Lung (tissue), 13 donors: ENCODE data around the gene ZNF48. TPM values are rescaled to one million over a fixed set of nuclear protein-coding genes. Genes with fewer than 3 reads are reported as not detected.
A peak's percentile ranks its signal among the peaks of the same experiment; 100 is the strongest.

Source experiments
- ATAC-seq: fragments of 200-7000 bp; cut with Tn5 transposase; one replicate; pipeline ENCODE4 v1.9.1; 2020; ENCODE audit warnings: moderate number of reproducible peaks; ENCODE audit not compliant: insufficient read depth, low FRiP score
- DNase-seq, 3 donors: peaks; one replicate each; pipeline ENCODE4 v3.0.0-alpha.2; 2013 to 2017
- H3K27ac ChIP-seq, 2 donors: one replicate each; pipeline ENCODE4 v1.5.1; 2013; ENCODE audit warnings: mild to moderate bottlenecking in 2 of 2, moderate library complexity in 2 of 2, control low read depth in 1 of 2, inconsistent platforms in 1 of 2, low read depth in 1 of 2, low read length in 1 of 2
- H3K27me3 ChIP-seq, 3 donors: one replicate each; pipeline ENCODE4 v1.5.1; 2013; ENCODE audit warnings: low read length in 2 of 3; ENCODE audit not compliant: control insufficient read depth in 3 of 3, insufficient read depth in 3 of 3
- H3K36me3 ChIP-seq, 4 donors: one replicate each; pipeline ENCODE4 v1.5.1; 2013; ENCODE audit warnings: low read length in 4 of 4, mild to moderate bottlenecking in 1 of 4, moderate library complexity in 1 of 4; ENCODE audit not compliant: control insufficient read depth in 4 of 4, insufficient read depth in 4 of 4
- H3K4me1 ChIP-seq, 5 donors: one replicate each; pipeline ENCODE4 v1.5.1; 2013; ENCODE audit warnings: low read length in 5 of 5, mild to moderate bottlenecking in 2 of 5, moderate library complexity in 1 of 5; ENCODE audit not compliant: control insufficient read depth in 5 of 5, insufficient read depth in 5 of 5
- H3K4me3 ChIP-seq: one replicate; pipeline ENCODE4 v1.5.1; 2013; ENCODE audit warnings: mild to moderate bottlenecking, control low read depth, moderate library complexity
- H3K9ac ChIP-seq, 2 donors: one replicate each; pipeline ENCODE4 v1.5.1; 2013; ENCODE audit warnings: low read length in 2 of 2, control low read depth in 1 of 2; ENCODE audit not compliant: insufficient read depth in 1 of 2
- H3K9me3 ChIP-seq, 4 donors: one replicate each; pipeline ENCODE4 v1.5.1; 2013; ENCODE audit warnings: low read length in 3 of 4, mild to moderate bottlenecking in 1 of 4, moderate library complexity in 1 of 4; ENCODE audit not compliant: control insufficient read depth in 4 of 4, insufficient read depth in 3 of 4
- WGBS, 2 donors: extraction: QIAGEN DNeasy Blood & Tissue Kit; methylation state at CpG; one replicate each; pipeline ENCODE4 v1.1.7; 2013; 5-methylcytosine and 5-hydroxymethylcytosine counted together
- polyA plus RNA-seq, 2 donors: library from polyadenylated mRNA; stranded (reverse); fragments of 200-250 nt; gene quantifications; one replicate each; pipeline ENCODE4 v1.2.1, GENCODE V29; 2013
- small RNA-seq: library from RNA; depleted of rRNA; stranded (forward); fragments of <200 nt; gene quantifications from one replicate; pipeline ENCODE3, GENCODE V24; 2014; ENCODE audit warnings: low replicate concordance
- total RNA-seq, 2 donors: library from RNA; depleted of rRNA in 1 of 2; stranded (reverse); fragments of >200 nt in 1 of 2; gene quantifications; one replicate each; pipeline ENCODE4 v1.2.1, GENCODE V29; 2014 to 2021
- TF ChIP-seq, protein P1 (sequence below): IDR thresholded peaks from 2 replicates; pipeline ENCODE4 v1.5.1; 2012; ENCODE audit warnings: mild to moderate bottlenecking; ENCODE audit errors: control extremely low read depth, extremely low read depth
- donor health status: control.
- donor health status: control.
- donor health status: Bipolar disorder and iron deficiency.
- donor health status: healthy.
- donor health status: DM: yes; HTN: yes; CAD: no.

The ZNF48 gene
- total and polyA plus RNA-seq, 4 donors, result 4.2 to 8.0 (median 5.0) TPM

DNA sequence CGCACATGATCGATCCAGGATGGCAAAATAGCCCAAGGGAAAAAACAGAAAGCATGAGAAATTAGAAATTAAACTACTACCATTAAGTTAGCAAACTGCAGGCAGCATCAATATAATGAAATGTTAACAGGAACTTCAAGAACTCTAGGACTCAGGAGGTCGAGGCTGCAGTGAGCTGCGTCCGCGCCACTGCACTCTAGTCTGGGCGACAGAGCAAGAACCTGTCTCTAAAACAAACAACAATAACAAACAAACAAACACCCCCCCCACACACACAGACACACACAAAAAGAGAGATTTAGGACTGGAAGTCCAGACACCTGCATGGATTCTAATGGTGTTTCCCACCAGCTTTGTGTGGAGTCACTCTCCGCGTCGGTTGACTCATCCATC, 51.0 kb downstream of the ZNF48 start:
- Histone ChIP-seq H3K9me3 (peaks cover 0 to 5% (median 0%) of the 10 kb centered on the region in 4 donors), H3K27me3 (no peaks in the 10 kb centered on the region), H3K9ac (no peak overlapping the region), H3K4me3 (no peak overlapping the region), H3K4me1 (peaks cover 0 to 12% (median 6%) of the 10 kb centered on the region in 5 donors), H3K36me3 (peaks cover 0 to 14% (median 5%) of the 10 kb centered on the region in 4 donors), H3K27ac (peak overlapping the region; percentile 68 to 73)
- WGBS, 2 donors, result 78 to 81% methylated on average over 10 of the region's 10 CpGs
- DNase-seq, result no peak
- no peak for ATAC-seq
- TF ChIP-seq, protein P1, sequence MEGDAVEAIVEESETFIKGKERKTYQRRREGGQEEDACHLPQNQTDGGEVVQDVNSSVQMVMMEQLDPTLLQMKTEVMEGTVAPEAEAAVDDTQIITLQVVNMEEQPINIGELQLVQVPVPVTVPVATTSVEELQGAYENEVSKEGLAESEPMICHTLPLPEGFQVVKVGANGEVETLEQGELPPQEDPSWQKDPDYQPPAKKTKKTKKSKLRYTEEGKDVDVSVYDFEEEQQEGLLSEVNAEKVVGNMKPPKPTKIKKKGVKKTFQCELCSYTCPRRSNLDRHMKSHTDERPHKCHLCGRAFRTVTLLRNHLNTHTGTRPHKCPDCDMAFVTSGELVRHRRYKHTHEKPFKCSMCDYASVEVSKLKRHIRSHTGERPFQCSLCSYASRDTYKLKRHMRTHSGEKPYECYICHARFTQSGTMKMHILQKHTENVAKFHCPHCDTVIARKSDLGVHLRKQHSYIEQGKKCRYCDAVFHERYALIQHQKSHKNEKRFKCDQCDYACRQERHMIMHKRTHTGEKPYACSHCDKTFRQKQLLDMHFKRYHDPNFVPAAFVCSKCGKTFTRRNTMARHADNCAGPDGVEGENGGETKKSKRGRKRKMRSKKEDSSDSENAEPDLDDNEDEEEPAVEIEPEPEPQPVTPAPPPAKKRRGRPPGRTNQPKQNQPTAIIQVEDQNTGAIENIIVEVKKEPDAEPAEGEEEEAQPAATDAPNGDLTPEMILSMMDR, result no peak

DNA sequence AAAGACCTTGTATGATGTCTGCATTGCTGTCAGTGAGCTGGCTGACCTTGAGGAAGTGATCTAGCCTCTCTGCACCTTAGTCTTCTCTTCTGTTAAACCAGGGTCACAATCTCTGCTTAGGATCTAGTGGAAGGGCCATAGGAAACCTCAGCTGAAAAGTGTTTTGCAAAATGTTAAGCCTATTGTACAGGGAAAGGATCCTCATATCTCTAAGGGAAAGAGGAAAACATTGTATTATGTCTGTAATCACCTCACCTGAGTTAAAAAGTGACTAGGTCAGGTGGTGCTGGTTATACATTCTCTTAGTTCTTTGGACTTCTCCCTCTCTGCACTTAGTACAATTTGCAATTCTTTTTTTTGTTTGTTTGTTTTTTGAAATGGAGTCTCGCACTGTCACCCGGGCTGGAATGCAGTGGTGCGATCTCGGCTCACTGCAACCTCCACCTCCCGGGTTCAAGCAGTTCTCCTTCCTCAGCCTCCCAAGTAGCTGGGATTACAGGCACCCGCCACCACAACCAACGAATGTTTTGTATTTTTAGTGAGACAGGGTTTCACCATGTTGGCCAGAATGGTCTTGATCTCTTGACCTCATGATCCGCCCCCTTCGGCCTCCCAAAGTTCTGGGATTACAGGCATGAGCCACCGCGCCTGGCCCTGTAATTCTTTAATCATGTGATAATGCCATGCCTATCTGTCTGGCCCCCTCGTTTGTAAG, 52.4 kb downstream of the ZNF48 start:
- Histone ChIP-seq H3K9ac (no peak overlapping the region), H3K27ac (no peak overlapping the region), H3K27me3 (no peaks in the 10 kb centered on the region), H3K4me3 (no peak overlapping the region), H3K9me3 (peaks cover 0 to 5% (median 0%) of the 10 kb centered on the region in 4 donors), H3K36me3 (peaks cover 0 to 14% (median 5%) of the 10 kb centered on the region in 4 donors), H3K4me1 (peaks cover 0 to 12% (median 6%) of the 10 kb centered on the region in 5 donors)
- DNase-seq, result no peak
- 83 to 86% methylated on average over 12 of the region's 12 CpGs for WGBS, 2 donors
- TF ChIP-seq, protein P1, result no peak
- ATAC-seq, result no peak

DNA sequence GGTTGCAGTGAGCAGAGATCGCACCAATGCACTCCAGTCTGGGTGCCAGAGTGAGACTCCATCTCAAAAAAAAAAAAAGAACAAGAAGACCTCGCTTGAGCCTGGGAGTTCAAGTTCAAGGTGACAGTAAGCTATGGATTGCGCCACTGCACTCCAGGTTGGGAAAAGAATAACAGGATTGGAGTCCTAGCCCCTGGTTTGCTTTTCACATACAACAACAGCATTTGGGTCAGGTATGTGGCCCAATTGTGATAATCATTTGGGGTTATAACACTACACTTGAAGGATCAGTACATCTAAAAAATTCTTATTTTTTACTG, 53.9 kb downstream of the ZNF48 start:
- Histone ChIP-seq H3K9me3 (peaks cover 0 to 5% (median 0%) of the 10 kb centered on the region in 4 donors), H3K4me1 (peaks cover 0 to 9% (median 6%) of the 10 kb centered on the region in 5 donors), H3K36me3 (peaks cover 0 to 6% (median 2%) of the 10 kb centered on the region in 4 donors), H3K27me3 (no peaks in the 10 kb centered on the region), H3K27ac (no peak overlapping the region), H3K4me3 (no peak overlapping the region), H3K9ac (no peak overlapping the region)
- TF ChIP-seq, protein P1, result no peak
- DNase-seq, result no peak
- no peak for ATAC-seq
- 82 to 87% methylated on average over 3 of the region's 3 CpGs for WGBS, 2 donors

Small RNAs within 50 kb of the gene (small RNA-seq; reads per million reads assigned to genes)
- gene RF00406, result 0.15 reads per million

Other genes starting within 250 kb of the ZNF48 start
- gene CORO1A, start 211.8 kb upstream of the ZNF48 start, total RNA-seq, result 100 to 1,000 TPM in 1 of 2 donors, 10 to 100 TPM in 1; 47.7 to 143 TPM
- gene CORO1A, start 211.8 kb upstream of the ZNF48 start, polyA plus RNA-seq, result 100 to 1,000 TPM in 1 of 2 donors, 10 to 100 TPM in 1; 41.8 to 419 TPM
- gene BOLA2B, start 201.8 kb upstream of the ZNF48 start, total RNA-seq, result 100 to 1,000 TPM in 1 of 2 donors, 1 to 10 TPM in 1; 9.8 to 111 TPM
- gene BOLA2B, start 201.8 kb upstream of the ZNF48 start, polyA plus RNA-seq, result 100 to 1,000 TPM; 253 to 320 TPM
- 10 to 100 TPM; 24.0 to 96.0 TPM for gene SLX1A, start 201.5 kb upstream of the ZNF48 start, total RNA-seq
- 10 to 100 TPM; 63.4 to 86.8 TPM for gene SLX1A, start 201.5 kb upstream of the ZNF48 start, polyA plus RNA-seq
- 10 to 100 TPM; 16.3 to 22.4 TPM for gene SULT1A3, start 196.2 kb upstream of the ZNF48 start, total RNA-seq
- 10 to 100 TPM in 1 of 2 donors, 1 to 10 TPM in 1; 8.3 to 32.8 TPM for gene SULT1A3, start 196.2 kb upstream of the ZNF48 start, polyA plus RNA-seq
- gene NPIPB13, start 146.9 kb upstream of the ZNF48 start, total RNA-seq, result 10 to 100 TPM in 1 of 2 donors, 1 to 10 TPM in 1; 8.4 to 22.9 TPM
- gene NPIPB13, start 146.9 kb upstream of the ZNF48 start, polyA plus RNA-seq, result 1 to 10 TPM; 3.5 to 4.7 TPM
- 10 to 100 TPM; 37.5 to 69.8 TPM for gene CD2BP2, start 40.1 kb upstream of the ZNF48 start, total RNA-seq
- gene CD2BP2, start 40.1 kb upstream of the ZNF48 start, polyA plus RNA-seq, result 10 to 100 TPM; 43.5 to 49.1 TPM
- gene TBC1D10B, start 24.9 kb upstream of the ZNF48 start, total RNA-seq, result 10 to 100 TPM; 31.7 to 43.6 TPM
- gene TBC1D10B, start 24.9 kb upstream of the ZNF48 start, polyA plus RNA-seq, result 10 to 100 TPM; 26.9 to 27.8 TPM
- gene MYL11, start 20.6 kb upstream of the ZNF48 start, total RNA-seq, result not detected
- 1 to 10 TPM in 1 of 2 donors, under 1 TPM in 1; 0.44 to 3.9 TPM for gene MYL11, start 20.6 kb upstream of the ZNF48 start, polyA plus RNA-seq
- gene SEPTIN1, start 12.9 kb upstream of the ZNF48 start, total RNA-seq, result 1 to 10 TPM; 3.3 to 4.6 TPM
- 1 to 10 TPM; 5.8 to 7.3 TPM for gene SEPTIN1, start 12.9 kb upstream of the ZNF48 start, polyA plus RNA-seq
- gene ZNF771, start 12.2 kb downstream of the ZNF48 start, total RNA-seq, result 1 to 10 TPM; 3.0 to 7.2 TPM
- gene ZNF771, start 12.2 kb downstream of the ZNF48 start, polyA plus RNA-seq, result 1 to 10 TPM; 3.3 to 5.4 TPM
- gene DCTPP1, start 34.6 kb downstream of the ZNF48 start, total RNA-seq, result 10 to 100 TPM; 13.2 to 33.8 TPM
- 10 to 100 TPM; 20.3 to 50.9 TPM for gene DCTPP1, start 34.6 kb downstream of the ZNF48 start, polyA plus RNA-seq
- 10 to 100 TPM; 17.1 to 54.5 TPM for gene SEPHS2, start 50.5 kb downstream of the ZNF48 start, total RNA-seq
- gene SEPHS2, start 50.5 kb downstream of the ZNF48 start, polyA plus RNA-seq, result 10 to 100 TPM; 37.5 to 68.6 TPM
- gene ITGAL, start 77.3 kb downstream of the ZNF48 start, total RNA-seq, result 10 to 100 TPM; 14.4 to 48.1 TPM
- 10 to 100 TPM; 15.2 to 32.8 TPM for gene ITGAL, start 77.3 kb downstream of the ZNF48 start, polyA plus RNA-seq
- gene ZNF768, start 131.1 kb downstream of the ZNF48 start, total RNA-seq, result 10 to 100 TPM; 17.9 to 33.9 TPM
- 10 to 100 TPM; 20.0 to 45.1 TPM for gene ZNF768, start 131.1 kb downstream of the ZNF48 start, polyA plus RNA-seq
- 10 to 100 TPM; 11.2 to 11.7 TPM for gene ZNF747, start 139.4 kb downstream of the ZNF48 start, total RNA-seq
- gene ZNF747, start 139.4 kb downstream of the ZNF48 start, polyA plus RNA-seq, result 1 to 10 TPM; 7.1 to 7.2 TPM
- gene ZNF764, start 163.0 kb downstream of the ZNF48 start, total RNA-seq, result 10 to 100 TPM; 10.4 to 12.6 TPM
- 1 to 10 TPM; 4.9 to 6.1 TPM for gene ZNF764, start 163.0 kb downstream of the ZNF48 start, polyA plus RNA-seq
- 10 to 100 TPM in 1 of 2 donors, 1 to 10 TPM in 1; 8.6 to 22.6 TPM for gene ZNF688, start 176.3 kb downstream of the ZNF48 start, total RNA-seq
- 10 to 100 TPM; 10.5 to 23.3 TPM for gene ZNF688, start 176.3 kb downstream of the ZNF48 start, polyA plus RNA-seq
- 10 to 100 TPM; 13.9 to 15.5 TPM for gene ZNF785, start 190.3 kb downstream of the ZNF48 start, total RNA-seq
- gene ZNF785, start 190.3 kb downstream of the ZNF48 start, polyA plus RNA-seq, result 1 to 10 TPM; 4.0 to 5.5 TPM
- gene ZNF689, start 215.0 kb downstream of the ZNF48 start, total RNA-seq, result 1 to 10 TPM; 4.4 to 9.5 TPM
- gene ZNF689, start 215.0 kb downstream of the ZNF48 start, polyA plus RNA-seq, result 1 to 10 TPM; 3.0 to 5.1 TPM